NOMO-1 (cell line): Measurements from ENCODE around the gene RPL37A.

Source experiments
- DNase-seq, 2 experiments: peaks; one replicate each; lab custom pipeline; 2025; ENCODE audit not compliant: unreplicated experiment in 2 of 2; lab: John Stamatoyannopoulos, UW

The RPL37A gene

GRCh38 chr2:216498379-216499352, at the start of gene RPL37A:
TSS of gene RPL37A (plus strand) at chr2:216498844. CDS start at chr2:216498875, 31 bp downstream.
- DNase-seq = peak; percentile 87 to 94

GRCh38 chr2:216450346-216450745, 48.3 kb upstream of the RPL37A start:
- DNase-seq = no peak

GRCh38 chr2:216450784-216451183, 47.9 kb upstream of the RPL37A start:
- no peak for DNase-seq

GRCh38 chr2:216453955-216454614, 44.6 kb upstream of the RPL37A start:
- no peak for DNase-seq

- no peak for DNase-seq
These were observed 35.5 kb upstream of the RPL37A start for GRCh38 chr2:216463148-216463547.

GRCh38 chr2:216464104-216464720, 34.4 kb upstream of the RPL37A start:
- DNase-seq = no peak

GRCh38 chr2:216465579-216466195, 33.0 kb upstream of the RPL37A start:
- DNase-seq = no peak

GRCh38 chr2:216467845-216468244, 30.8 kb upstream of the RPL37A start:
- no peak for DNase-seq

- DNase-seq = no peak
These were observed 29.0 kb upstream of the RPL37A start for GRCh38 chr2:216469661-216470060.

- no peak for DNase-seq
These were observed 25.5 kb upstream of the RPL37A start for GRCh38 chr2:216473187-216473586.

GRCh38 chr2:216474925-216475670, 23.5 kb upstream of the RPL37A start:
- DNase-seq = peak; percentile 54 to 87

GRCh38 chr2:216475767-216476166, 22.9 kb upstream of the RPL37A start:
- peak in 1 of 2 experiments; percentile 27 for DNase-seq

- DNase-seq = peak; percentile 59 to 80
These were observed 21.2 kb upstream of the RPL37A start for GRCh38 chr2:216477283-216478035.

GRCh38 chr2:216478151-216478550, 20.5 kb upstream of the RPL37A start:
- DNase-seq = no peak

GRCh38 chr2:216478791-216479190, 19.9 kb upstream of the RPL37A start:
- DNase-seq = no peak

GRCh38 chr2:216480221-216480620, 18.4 kb upstream of the RPL37A start:
- no peak for DNase-seq

- DNase-seq = no peak
These were observed 16.0 kb upstream of the RPL37A start for GRCh38 chr2:216482640-216483039.

- DNase-seq = no peak
These were observed 13.4 kb upstream of the RPL37A start for GRCh38 chr2:216485237-216485636.

GRCh38 chr2:216485745-216486144, 12.9 kb upstream of the RPL37A start:
- DNase-seq = peak; percentile 77 to 78
